Right atrium auricular region (tissue), 2 donors: ENCODE results near the gene RTN4RL2. TPM values are rescaled to one million over a fixed set of nuclear protein-coding genes. Genes with fewer than 3 reads are reported as not detected.

ENCODE experiments used
- DNase-seq: peaks from one replicate; pipeline ENCODE4 v3.0.0-alpha.2; 2019; ENCODE audit warnings: low spot score
- H3K27ac ChIP-seq, 2 donors: fragments of 200-600 bp; sonication (generic); 1 replicate in 1 of 2; 2 replicates in 1 of 2; pipeline ENCODE4 v1.5.1; 2016 to 2019
- H3K27me3 ChIP-seq, 2 donors: fragments of 200-600 bp; sonication (generic); one replicate each; pipeline versions ENCODE4 v1.5.1 to v1.6.0; 2017 to 2019
- H3K36me3 ChIP-seq: fragments of 200-600 bp; sonication (generic); one replicate; pipeline ENCODE4 v1.5.1; 2016
- H3K4me1 ChIP-seq, 2 donors: fragments of 200-600 bp; sonication (generic); one replicate each; pipeline versions ENCODE4 v1.5.1 to v1.6.0; 2017 to 2019
- H3K4me3 ChIP-seq, 2 donors: fragments of 200-600 bp; sonication (generic); 1 replicate in 1 of 2; 2 replicates in 1 of 2; pipeline ENCODE4 v1.5.1; 2017 to 2019; ENCODE audit warnings: mild to moderate bottlenecking in 1 of 2, moderate library complexity in 1 of 2
- H3K9me3 ChIP-seq, 2 donors: fragments of 200-600 bp; sonication (generic); one replicate each; pipeline ENCODE4 v1.5.1; 2019
- total RNA-seq, 2 donors: library from RNA; depleted of rRNA; stranded (reverse); fragments of >200 nt; gene quantifications; one replicate each; pipeline ENCODE4 v1.1.0, GENCODE V29; 2016
- TF ChIP-seq, protein P1 (sequence below), 2 donors: fragments of 200-600 bp; sonication (generic); IDR thresholded peaks; one replicate each; pipeline ENCODE4 v1.5.1; 2019; ENCODE audit warnings: antibody characterized with exemption in 2 of 2

Gene RTN4RL2
- total RNA-seq, 2 donors from 2014 or later, result 0.94 to 1.3 TPM

DNA sequence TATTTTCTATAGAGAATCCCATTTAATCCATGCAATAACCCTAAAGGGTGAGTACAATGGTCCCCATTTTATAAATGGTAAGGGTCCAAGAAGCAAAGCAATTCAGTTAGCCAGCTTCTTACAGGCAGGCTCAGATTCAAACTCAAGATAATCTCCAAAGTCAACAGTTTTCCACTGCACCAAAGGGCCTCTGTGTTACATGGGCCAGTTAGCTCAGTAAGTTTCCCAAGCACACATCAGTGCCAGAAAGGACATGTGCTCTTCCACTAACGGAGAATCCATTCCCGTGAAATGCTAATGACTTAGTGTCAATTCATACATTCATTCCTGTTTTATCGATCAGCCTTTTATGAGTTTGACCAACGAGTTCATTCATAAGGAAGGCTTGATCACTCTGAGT lies 44.2 kb downstream of the RTN4RL2 start:
- Histone ChIP-seq H3K27ac (no peak overlapping the region), H3K27me3 (no peaks in the 10 kb centered on the region), H3K36me3 (no peaks in the 10 kb centered on the region), H3K4me1 (peaks cover 0 to 28% of the 10 kb centered on the region in 2 donors), H3K9me3 (no peaks in the 10 kb centered on the region), H3K4me3 (no peak overlapping the region)
- no peak for DNase-seq
- TF ChIP-seq, protein P1, sequence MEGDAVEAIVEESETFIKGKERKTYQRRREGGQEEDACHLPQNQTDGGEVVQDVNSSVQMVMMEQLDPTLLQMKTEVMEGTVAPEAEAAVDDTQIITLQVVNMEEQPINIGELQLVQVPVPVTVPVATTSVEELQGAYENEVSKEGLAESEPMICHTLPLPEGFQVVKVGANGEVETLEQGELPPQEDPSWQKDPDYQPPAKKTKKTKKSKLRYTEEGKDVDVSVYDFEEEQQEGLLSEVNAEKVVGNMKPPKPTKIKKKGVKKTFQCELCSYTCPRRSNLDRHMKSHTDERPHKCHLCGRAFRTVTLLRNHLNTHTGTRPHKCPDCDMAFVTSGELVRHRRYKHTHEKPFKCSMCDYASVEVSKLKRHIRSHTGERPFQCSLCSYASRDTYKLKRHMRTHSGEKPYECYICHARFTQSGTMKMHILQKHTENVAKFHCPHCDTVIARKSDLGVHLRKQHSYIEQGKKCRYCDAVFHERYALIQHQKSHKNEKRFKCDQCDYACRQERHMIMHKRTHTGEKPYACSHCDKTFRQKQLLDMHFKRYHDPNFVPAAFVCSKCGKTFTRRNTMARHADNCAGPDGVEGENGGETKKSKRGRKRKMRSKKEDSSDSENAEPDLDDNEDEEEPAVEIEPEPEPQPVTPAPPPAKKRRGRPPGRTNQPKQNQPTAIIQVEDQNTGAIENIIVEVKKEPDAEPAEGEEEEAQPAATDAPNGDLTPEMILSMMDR (IDR thresholded peaks at IDR 0.05), result no peak

DNA sequence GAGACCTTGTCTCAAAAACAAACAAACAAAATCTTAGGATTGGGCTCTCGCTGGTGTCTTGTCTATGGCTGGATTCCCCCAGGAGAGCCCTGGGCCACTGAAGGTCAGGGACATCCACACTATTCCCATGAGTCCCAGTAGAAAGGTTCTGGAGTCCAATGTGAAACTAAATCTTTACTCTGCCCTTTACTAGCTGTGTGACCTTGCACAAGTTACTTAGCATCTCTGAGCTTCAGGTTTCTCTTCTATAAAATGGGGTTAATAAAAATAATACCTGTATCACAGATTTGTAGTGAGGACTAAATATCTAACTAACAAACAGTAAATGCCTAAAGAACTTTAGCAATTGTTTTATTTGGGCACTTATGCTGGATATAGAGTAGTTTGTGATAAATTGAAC lies 46.2 kb downstream of the RTN4RL2 start:
- TF ChIP-seq, protein P1 (IDR thresholded peaks at IDR 0.05), result no peak
- H3K9me3 ChIP-seq, result no peaks in the 10 kb centered on the region
- no peak overlapping the region for H3K27ac ChIP-seq
- no peak overlapping the region for H3K4me3 ChIP-seq
- DNase-seq, result no peak
- no peaks in the 10 kb centered on the region for H3K27me3 ChIP-seq
- peaks cover 0 to 9% of the 10 kb centered on the region in 2 donors for H3K4me1 ChIP-seq
- no peaks in the 10 kb centered on the region for H3K36me3 ChIP-seq

DNA sequence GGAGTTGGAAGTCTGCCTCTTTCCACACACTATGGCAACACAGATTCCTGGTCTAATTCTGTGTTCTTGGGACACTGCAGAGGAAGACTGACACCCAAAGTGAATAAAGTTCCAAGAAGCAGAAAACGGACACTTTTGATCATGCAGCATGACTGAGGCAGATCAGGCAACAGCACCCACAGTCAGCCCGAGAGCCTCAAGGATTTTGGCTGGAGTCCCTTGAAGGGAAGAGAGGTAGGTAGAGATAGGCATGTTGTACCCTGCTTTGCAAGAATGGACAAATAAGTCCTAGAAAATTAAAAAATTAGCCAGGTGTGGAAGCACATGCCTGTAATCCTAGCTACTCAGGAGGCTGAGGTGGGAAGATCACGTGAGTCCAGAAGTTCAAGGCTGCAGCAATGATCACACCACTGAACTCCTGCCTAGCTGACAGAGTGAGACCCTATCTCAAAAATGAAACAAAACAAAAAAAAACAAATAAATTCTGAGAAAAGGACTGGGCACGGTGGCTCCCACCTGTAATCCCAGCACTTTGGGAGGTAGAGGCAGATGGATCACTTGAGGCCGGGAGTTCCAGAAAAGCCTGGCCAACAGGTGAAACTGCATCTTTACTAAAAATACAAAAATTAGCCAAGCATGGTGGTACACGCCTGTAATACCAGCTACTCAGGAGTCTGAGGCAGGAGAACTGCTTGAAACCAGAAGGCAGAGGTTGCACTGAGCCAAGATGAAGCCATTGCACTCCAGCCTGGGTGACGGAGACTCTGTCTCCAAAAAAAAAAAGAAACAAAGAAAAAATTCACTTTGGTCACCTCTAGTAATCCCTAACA lies 48.2 kb downstream of the RTN4RL2 start:
- Histone ChIP-seq H3K27ac (no peak overlapping the region), H3K36me3 (no peaks in the 10 kb centered on the region), H3K4me1 (peaks cover 0 to under 1% of the 10 kb centered on the region in 2 donors), H3K4me3 (no peak overlapping the region), H3K9me3 (no peaks in the 10 kb centered on the region), H3K27me3 (no peaks in the 10 kb centered on the region)
- TF ChIP-seq, protein P1 (IDR thresholded peaks at IDR 0.05), result no peak
- DNase-seq, result no peak

DNA sequence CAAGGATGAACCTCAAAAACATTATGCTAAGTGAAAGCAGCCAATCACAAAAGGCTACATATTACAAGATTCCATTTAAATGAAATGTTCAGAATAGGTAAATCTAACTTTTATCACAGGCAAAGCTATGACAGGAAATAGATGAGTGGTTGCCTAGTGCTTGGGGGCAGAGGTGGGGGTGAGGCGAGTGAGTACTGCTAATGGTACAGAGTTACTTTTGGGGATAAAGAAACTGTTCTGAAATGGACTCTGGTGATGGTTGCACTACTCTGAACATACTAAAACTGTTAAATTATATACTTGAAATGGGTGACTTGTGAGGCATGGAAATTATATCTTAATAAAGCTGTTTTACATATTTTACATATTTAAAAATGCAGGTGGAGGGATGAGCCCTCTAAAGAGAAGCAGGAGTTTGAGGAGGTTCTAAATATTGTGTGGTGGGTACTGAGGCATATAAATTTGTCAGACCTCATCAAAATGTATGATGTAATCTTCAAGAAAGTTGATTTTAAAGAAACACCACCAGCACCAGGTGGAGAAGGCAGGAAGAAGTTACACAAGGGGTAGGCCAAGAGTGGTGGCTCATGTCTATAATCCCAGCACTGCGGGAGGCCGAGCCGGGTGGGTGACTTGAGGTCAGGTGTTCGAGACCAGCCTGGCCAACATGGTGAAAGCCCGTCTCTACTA lies 51.6 kb downstream of the RTN4RL2 start:
- Histone ChIP-seq H3K9me3 (no peaks in the 10 kb centered on the region), H3K4me3 (no peak overlapping the region), H3K27ac (no peak overlapping the region), H3K4me1 (peaks cover 0 to 15% of the 10 kb centered on the region in 2 donors), H3K36me3 (no peaks in the 10 kb centered on the region), H3K27me3 (no peaks in the 10 kb centered on the region)
- DNase-seq, result no peak
- TF ChIP-seq, protein P1 (IDR thresholded peaks at IDR 0.05), result no peak

DNA sequence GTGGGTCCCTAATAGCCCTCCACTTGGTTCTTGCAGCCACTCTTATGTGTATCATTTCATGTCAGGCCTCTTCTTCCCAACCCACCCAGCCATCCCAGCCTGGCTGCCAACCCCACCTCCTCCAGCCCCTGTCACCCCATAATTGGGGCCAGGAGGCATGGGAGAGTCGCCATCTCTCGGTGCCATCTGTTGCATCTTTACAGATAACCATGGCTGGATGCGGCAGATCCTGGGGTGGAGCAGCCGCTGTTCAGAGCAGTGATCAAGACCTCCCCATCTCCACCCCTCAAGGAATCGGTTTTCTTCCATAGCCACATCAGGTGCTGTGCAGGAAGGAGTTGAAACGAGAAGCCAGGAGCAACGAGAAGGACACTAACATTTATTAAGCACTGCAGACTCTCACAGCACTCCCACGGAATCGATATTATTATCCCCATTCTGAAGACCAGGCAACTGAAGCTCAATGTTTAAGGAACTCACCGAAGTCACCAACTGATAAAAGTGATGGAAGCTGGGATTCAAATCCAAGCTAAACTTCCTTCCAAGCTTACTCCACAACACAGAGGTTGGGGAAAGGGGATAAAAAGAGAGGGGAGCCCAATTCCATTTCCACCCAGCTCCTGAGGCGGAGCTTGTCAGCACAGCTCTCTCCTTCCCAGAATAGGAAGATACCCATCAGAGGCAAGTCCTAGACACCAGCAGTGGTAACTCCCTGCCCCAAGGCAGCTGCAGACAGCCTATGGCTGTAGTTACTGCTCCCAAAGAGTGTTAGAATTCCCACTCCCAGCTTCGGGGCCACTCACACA lies 52.5 kb downstream of the RTN4RL2 start:
- no peaks in the 10 kb centered on the region for H3K9me3 ChIP-seq
- DNase-seq, result no peak
- TF ChIP-seq, protein P1 (IDR thresholded peaks at IDR 0.05), result no peak
- H3K4me1 ChIP-seq, result peaks cover 0 to 15% of the 10 kb centered on the region in 2 donors
- no peak overlapping the region for H3K4me3 ChIP-seq
- no peaks in the 10 kb centered on the region for H3K27me3 ChIP-seq
- peak overlapping the region in 1 of 2 donors; percentile 79 for H3K27ac ChIP-seq
- no peaks in the 10 kb centered on the region for H3K36me3 ChIP-seq
